NCI-H774 (cell line): ENCODE data around the gene ZNF154.
A peak's percentile ranks its signal among the peaks of the same experiment; 100 is the strongest.
"Not testable (repeated sequence)": the region's sequence is repeated elsewhere in the genome, so short reads cannot be mapped to it uniquely, and the experiment has no call there.

ENCODE experiments used
- DNase-seq: peaks from one replicate; lab custom pipeline; 2025; lab: John Stamatoyannopoulos, UW

The ZNF154 gene

DNA sequence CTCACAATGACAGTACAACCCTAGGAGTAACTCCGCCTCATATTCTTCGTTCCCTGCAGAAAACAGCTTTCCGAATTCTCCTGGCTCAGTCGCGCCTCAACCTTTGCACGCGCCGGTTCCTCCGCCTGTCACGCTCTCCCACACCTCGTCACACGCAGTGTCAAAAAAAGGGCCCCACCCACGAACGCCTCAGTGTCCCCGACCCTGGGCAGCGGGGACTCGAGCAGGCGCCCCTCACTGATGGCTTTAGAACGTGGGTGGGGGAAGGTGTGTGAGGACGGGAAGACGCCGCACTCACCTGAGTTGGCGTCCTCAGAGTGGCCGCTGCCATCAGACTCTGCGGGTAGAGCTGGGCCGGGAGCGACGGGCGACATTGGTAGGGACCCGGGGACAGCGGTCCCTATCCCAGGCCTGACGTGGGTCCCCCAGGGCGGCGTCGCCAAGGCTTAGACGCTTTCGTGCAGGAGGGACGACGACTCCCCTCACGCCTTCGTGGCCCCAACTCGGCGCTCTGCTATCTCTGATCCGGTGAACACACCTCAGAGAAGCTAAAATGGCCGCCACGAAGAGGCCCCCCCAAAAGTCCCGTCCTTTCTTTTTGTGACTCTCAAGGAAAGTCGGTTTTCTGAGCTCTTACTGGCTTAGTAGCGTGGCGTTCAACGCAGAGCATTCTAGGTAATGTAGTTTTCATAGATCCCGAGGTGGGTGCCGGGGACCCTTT lies at the start of gene ZNF154:
TSS of gene ZNF154 (minus strand) at position 564 of the 721 bp plus-strand sequence. CDS start at position 331, 233 bp downstream.
- no peak for DNase-seq

DNA sequence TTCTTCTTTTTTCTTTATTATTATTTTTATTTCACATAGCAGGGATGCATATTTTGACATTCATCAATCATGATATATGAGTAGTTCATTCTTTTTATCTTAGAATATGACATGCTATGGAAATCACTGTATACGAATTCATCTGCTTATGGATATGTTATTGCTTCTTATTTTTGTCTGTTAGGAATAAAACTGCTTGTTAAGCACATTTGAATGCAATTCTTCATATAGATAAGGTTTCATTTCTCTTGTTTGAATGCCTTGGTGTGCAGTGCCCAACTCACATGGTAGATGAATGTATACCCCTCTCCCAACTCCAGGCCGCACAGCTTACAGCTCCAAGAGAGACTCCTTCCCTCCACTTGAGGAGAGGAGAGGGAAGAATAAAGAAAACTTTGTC lies 48.9 kb upstream of the ZNF154 start:
- no peak for DNase-seq

DNA sequence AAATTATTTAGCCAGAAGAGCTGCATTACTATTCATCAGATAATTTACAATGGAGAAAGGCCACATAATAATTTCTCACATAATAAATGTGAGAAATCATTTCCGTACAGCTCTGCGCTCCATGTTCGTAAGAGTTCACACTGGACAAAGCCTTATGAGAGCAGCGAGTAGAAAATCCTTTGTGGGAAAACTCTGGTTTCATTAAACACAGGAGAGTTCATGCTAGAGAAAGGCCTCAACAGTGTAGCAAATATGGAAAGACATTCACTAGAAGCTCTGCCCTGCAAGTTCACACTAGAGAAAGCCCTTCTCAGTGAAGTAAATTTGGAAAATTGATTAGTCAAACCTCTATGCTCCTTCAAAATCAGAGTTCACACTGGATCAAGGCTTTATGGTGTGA lies 46.0 kb upstream of the ZNF154 start:
- DNase-seq, result no peak

DNA sequence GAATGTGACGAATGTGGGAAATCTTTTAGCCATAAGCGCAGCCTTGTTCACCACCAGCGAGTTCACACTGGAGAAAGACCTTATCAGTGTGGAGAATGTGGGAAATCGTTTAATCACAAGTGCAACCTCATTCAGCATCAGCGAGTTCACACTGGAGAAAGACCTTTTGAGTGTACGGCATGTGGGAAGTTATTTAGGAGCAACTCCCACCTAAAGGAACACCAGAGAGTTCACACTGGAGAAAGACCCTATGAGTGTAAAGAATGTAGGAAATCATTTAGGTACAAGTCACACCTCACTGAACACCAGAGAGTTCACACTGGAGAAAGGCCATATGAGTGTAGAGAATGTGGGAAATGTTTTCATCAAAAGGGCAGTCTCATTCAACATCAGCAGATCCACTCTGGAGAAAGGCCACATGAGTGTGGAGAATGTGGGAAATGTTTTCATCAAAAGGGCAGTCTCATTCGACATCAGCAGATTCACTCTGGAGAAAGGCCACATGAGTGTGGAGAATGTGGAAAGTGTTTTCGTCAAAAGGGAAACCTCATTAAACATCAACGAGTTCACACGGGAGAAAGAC lies 45.2 kb upstream of the ZNF154 start:
- no peak for DNase-seq

DNA sequence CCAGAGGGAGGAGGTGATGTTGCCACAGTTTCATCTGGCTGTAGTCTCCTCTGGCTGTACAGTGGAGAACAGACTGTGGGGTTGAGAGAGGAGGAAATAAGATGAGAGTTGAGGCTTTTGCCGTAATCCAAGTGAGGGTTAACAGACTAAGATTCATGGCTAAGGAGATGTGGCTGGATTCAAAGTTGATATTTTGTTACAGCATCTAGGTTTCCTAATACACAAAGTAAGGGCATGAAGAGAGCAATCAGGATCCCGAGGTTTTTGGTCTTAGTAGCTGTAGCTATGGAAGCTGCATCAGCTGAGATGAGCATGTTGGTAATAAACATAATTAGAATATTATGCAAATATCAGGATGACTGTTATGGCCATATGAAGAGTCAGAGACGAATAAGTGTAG lies 39.0 kb upstream of the ZNF154 start:
- no peak for DNase-seq

DNA sequence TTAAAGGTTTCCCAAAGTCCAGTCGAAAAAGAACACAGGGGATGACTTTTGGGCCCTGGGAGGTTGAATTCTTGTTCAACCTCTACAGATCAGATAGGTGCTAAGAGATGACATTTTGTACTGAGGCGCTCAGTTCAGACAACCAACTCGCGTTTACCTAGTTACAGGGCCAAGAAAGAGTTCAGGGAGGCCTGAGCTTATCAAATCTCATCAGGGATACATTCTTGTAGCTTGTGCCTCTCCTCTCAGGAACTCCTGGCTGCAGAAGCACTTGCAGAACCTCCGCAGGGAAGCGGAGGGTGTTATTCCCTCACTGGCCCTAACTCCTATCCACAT lies 38.4 kb upstream of the ZNF154 start:
- no peak for DNase-seq

DNA sequence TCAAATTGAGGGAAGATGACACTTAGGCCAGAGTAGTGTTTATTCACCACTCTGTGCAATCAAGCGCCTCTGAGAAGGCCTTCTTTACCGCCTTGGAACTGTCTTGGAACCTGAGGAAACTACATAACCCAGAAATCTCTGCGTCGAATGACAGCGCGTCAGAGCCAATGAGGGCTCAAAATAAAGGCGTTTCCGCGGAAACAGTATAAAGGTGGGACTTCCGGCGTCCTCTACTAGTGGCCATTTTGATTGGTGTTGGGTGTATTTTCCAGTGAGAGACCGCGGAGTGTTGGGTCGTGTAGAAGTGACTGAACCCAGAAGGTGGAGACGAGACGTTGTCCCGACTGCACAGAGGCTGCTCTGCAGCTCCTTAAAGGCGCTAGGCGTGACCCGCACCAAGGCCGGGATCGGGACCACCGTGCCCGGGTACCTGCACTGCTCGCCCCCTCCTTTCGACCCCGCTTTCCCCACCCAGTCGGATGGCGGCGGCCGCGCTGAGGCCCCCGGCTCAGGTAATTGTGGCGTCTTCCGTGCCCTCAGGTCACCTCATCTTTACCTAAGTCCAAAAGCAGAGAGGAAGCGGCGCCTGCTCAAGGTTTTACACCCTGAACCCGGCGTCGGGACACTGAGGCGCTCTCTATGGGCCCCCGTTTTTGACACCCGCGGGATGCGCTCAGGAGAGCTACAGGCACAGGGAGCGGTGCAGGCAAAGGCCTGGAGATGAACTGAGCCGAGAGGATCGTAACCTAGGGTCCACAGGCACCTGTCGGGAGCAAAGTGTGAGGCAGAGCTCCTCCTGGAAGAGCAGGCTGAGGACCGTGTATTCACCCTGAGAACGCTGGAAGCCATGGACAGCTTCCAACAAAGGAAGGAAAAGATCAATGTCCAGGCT lies 37.8 kb upstream of the ZNF154 start, which contains the start of gene ZNF776:
TSS of gene ZNF776 (plus strand) at position 236 of the 892 bp plus-strand sequence. CDS start at position 480, 244 bp downstream.
- DNase-seq, result peak; percentile 86

DNA sequence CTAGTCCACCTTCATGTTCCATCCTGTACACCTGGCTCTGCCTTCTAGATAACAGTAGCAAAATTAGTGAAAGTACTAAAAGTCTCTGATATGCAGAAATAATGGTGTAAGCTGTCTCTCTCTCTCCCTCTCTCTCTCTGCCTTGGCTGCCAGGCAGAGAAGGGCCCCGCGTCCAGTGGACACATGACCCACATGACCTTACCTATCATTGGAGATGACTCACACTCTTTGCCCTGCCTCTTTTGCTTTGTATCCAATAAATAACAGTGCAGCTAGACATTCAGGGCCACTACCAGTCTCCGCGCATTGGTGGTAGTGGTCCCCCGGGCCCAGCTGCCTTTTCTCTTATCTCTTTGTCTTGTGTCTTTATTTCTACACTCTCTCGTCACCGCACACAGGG lies 29.8 kb upstream of the ZNF154 start:
- DNase-seq, result not testable (repeated sequence)

DNA sequence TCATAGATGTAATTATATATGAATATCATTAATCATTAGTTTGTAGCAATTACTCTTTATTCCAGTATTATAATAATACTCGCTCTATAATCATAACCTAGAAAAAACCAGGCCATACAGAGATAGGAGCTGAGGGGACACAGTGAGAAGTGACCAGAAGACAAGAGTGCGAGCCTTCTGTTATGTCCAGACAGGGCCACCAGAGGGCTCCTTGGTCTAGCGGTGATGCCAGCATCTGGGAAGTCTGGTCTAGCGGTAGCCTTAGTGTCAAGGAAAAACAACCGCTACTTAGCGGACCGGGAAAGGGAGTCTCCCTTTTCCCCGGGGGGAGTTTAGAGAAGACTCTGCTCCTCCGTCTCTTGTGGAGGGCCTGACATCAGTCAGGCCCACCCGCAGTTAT lies 29.3 kb upstream of the ZNF154 start:
- not testable (repeated sequence) for DNase-seq

DNA sequence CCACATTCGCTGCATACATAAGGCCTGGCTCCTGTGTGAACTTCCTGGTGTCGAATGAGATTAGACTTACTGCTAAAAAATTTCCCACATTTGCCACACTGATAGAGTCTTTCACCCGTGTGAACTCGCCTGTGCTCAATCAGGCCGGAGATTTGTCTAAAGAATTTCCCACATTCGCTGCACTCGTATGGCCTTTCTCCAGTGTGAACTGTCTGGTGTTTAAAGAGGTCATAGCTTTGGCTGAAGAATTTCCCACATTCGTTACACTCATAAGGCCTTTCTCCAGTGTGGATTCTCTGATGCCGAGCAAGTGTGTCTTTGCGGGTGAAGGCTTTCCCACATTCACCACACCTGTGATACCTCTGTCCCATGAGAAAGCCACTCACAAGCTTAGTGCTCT lies 11.9 kb upstream of the ZNF154 start:
- DNase-seq, result no peak

DNA sequence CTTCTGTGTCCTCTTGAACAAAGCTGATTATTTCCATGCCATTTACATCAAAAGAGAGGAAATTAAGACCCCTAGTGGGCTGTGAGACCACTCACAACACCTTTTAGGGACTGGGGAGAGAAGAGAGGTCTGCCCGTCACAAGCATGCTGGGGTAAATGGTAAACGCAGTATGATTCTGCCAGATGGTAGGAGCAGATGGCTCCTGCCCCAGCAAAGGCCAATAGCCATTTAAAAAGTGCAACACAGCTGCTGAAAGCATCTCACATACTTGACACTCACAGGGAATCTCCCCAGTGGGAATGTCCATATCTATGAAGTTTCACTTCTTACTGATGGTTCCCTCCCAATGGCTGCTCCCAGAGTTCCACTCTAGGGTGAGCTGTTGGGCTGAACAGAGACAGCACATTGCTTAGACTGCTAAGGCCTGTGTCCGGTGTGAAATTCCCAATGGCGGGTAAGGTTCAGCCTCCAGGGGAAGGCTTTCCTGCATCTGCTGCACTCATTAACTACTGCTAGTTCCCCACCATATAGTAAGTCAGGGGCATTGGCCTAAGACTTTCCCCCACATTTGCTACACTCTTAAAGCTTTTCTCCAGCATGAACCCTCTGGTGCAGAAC lies 11.0 kb upstream of the ZNF154 start:
- DNase-seq, result no peak

DNA sequence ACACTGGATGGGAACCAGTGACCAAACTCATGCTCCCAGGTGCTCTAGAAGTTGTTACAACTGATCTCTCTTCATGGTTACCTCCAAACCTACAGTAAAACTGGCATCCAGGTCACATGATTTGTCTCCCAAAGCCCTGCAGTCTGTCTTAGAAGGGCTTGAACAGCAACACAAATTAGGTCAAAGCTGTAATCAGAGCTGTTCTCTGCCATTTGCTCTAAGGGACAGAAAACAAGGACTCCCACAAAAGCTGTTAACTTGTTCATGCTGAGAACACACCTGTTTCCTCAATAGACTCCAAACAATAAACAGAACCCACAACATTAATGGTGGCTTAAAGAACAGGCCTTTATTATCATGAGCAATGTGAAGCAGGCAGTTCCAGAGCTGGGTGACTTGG lies 10.4 kb upstream of the ZNF154 start:
- DNase-seq, result no peak

DNA sequence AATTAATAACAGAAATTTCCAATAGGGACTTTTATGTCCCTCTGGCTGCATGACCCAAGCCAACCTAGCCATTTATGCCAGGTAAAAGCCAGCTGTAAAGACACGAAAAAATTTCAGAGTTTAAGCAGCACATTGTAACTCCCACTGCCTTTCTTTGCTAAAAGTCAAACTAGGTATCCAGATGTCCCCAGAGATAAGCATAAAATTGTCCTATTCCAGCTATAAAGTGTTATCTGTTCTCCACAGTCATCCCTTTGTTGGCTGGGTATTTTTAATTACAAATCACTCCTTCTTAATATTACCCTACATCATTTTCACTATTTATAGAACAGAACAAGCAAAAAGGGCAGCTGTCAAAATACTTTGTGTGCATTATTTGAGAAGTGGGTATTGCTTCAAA lies 3.2 kb upstream of the ZNF154 start:
- no peak for DNase-seq

DNA sequence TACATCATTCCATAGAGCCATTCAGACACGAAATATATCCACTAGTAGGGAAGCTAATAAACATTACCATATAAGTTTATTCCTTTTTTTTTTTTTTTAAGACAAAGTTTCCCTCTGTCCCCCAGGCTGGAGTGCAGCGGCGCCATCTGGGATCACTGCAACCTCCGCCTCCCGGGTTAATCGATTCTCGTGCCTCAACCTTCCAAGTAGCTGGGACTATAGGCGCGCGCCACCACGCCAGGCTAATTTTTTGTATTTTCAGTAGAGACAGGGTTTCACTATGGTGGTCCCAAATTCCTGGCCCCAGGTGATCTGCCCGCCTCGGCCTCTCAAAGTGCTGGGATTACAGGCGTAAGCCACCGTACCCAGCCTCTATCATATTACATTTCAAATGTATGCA lies 612 bp upstream of the ZNF154 start:
- no peak for DNase-seq

DNA sequence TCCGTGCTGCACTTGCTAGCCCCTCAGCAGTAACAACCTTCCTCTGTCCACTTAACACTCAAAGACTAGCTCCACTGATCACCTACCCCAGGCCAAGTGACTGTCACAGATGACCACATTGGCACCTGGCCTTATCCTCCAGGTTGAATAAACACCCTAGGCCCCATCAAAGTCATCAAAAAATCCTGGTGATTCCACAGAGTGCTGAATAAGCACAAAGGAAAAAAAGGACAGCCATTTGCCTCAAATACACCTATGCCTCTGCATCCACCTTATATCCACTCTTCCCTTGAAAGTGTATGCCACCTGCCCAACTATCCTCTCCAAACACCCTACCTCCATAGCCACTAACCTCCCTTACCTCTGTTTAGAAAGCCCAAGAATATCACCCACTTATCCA lies 2.7 kb downstream of the ZNF154 start:
- no peak for DNase-seq

DNA sequence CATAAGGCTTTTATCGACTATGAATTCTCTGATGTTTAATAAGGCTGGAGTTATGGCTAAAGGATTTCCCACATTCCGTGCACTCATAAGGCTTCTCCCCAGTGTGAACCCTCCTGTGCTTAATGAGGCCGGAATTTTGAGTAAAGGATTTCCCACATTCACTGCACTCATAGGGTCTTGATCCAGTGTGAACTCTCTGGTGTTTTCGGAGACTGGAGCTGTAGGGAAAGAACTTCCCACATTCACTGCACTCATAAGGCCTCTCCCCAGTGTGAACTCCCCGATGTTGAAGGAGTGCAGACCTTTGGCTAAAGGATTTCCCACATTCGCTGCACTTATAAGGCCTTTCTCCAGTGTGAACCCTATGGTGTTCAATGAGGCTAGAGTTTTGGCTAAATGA lies 7.4 kb downstream of the ZNF154 start:
- no peak for DNase-seq

DNA sequence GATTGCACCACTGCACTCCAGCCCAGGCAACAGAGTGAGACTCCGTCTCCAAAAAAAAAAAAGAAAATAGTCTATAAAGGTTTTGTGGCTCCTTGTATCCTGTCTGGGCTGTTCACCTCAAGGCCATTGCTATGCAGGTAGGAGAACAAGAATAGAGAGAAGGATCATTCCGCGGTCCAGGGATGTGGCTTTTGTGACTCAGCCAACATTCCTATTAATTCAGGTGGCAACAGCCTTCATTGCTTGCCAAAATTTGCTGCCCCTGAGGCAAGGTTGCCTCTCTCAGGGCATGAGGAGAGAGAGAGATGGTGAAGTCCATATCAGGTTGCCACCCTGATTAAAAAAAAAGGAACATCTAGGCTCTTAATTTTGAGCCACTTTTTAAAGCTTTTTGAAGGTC lies 19.3 kb downstream of the ZNF154 start:
- DNase-seq, result no peak

DNA sequence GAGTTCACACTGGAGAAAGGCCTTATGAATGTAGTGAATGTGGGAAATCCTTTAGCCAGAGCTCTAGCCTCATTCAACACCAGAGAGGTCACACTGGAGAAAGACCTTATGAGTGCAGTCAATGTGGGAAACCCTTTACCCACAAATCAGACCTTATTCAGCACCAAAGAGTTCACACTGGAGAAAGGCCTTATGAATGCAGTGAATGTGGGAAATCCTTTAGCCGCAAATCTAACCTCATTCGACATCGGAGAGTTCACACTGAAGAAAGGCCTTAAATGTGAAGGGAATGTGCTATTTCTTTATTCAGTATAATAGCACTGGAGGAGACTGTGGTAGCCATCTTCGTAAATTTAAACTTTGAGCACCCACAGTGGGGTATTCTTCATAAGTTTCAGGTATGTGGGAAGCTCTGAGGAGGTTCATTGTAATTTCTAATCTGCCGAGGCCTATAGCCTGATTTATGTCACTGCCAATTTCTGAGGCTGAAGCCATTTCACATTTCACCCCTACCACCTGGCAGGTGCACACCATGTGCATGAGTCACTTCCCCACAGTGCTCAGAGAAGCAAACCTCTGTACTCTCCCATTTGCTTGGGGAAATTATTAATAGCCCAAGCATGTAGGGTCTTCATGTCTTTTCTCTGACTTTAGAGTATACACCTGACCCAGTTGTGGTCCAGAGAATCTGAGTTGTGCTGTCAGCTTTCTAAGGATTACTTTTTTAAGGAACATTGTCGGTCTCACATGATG lies 20.8 kb downstream of the ZNF154 start:
- no peak for DNase-seq

DNA sequence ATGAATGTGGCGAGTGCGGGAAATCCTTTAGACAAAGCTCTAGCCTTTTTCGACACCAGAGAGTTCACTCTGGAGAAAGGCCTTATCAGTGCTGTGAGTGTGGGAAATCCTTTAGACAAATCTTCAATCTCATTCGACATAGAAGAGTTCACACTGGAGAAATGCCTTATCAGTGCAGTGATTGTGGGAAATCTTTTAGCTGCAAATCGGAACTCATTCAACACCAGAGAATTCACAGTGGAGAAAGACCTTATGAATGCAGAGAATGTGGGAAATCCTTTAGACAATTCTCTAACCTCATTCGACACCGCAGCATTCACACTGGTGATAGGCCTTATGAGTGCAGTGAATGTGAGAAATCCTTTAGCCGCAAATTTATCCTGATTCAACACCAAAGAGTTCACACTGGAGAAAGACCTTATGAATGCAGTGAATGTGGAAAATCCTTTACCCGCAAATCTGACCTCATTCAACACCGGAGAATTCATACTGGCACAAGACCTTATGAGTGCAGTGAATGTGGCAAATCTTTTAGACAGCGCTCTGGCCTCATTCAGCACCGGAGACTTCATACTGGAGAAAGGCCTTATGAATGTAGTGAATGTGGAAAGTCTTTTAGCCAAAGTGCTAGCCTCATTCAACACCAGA lies 21.5 kb downstream of the ZNF154 start:
- no peak for DNase-seq

DNA sequence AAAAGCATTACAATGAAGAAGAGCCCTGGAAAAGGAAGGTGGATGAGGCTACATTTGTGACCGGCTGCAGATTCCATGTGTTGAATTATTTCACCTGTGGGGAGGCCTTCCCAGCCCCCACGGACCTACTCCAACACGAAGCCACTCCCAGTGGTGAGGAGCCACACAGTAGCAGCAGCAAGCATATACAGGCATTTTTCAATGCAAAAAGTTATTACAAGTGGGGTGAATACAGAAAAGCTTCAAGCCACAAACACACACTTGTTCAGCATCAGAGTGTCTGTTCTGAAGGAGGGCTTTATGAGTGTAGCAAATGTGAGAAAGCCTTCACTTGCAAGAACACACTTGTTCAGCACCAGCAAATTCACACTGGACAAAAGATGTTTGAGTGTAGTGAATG lies 22.3 kb downstream of the ZNF154 start:
- DNase-seq, result no peak

DNA sequence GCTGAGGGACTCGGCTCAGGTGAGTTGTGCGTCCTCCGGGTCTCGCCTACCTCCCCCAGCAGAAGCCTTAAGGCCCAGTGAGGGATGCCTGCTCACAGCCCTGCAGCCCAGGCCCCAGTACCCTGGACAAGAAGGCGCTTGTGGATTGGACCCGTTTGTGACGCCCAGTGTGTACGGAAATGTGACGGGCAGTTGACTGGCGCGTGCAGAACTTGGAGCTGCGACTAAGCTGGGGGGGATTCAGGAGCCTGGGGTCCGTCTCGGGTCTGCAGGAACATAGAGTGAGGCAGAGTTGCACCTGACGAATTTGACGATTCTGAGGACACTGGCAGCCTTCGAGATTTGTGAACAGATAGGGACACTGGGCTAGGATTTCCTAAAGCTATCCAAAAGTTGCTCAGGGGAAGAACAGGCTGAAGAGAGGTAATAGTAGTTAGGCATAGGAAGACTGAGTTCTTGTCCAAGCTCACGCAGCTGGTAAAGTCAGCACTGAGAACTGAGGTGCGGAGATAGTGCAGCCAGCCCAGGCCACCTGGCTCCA lies 26.7 kb downstream of the ZNF154 start:
- no peak for DNase-seq
